GM18519 (cell line): ENCODE results near the gene C1QTNF1.

Experiments
- ATAC-seq: cut with Tn5 transposase; IDR thresholded peaks from one replicate; pipeline ENCODE4 v1.9.1; 2021; ENCODE audit warnings: mild to moderate bottlenecking, moderate library complexity; ENCODE audit not compliant: unreplicated experiment, low FRiP score

The C1QTNF1 gene

DNA sequence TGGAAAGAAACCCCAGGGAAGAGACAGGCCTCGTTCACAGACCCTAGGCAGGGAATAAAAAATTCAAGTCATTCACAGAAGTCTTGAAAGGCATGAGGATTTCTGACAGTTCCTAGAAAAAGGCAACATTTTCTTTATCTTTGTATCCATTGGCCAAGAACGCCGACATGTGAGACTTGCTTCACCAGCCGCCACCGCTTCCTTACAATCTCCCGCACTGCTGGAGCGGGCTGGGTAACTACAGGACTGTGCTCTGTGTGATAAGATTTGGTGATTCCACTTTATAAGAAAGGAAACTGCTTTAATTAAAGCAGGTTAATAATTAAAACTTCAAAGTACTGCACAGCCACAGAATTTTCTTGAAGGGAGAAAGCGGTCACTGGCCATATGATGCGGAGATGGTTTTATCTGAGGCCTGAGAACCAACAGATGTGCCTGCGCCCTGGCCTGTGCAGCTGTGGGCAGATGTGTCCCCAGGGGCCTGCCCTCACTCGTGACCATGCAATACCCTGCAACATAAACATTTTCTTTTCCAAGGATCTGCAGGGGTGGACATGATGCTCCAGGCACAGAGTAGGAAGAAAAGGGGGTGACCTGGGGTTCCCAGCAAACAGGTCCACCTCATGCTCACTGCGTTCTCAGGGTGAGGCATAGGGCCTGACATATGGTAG lies 31.3 kb upstream of the C1QTNF1 start:
- ATAC-seq, result no peak

GRCh38 chr17:78993241-78993956 lies 30.6 kb upstream of the C1QTNF1 start:
- ATAC-seq, result no peak

- ATAC-seq, result no peak
Observed at GRCh38 chr17:78993981-78994671, 29.8 kb upstream of the C1QTNF1 start.

DNA sequence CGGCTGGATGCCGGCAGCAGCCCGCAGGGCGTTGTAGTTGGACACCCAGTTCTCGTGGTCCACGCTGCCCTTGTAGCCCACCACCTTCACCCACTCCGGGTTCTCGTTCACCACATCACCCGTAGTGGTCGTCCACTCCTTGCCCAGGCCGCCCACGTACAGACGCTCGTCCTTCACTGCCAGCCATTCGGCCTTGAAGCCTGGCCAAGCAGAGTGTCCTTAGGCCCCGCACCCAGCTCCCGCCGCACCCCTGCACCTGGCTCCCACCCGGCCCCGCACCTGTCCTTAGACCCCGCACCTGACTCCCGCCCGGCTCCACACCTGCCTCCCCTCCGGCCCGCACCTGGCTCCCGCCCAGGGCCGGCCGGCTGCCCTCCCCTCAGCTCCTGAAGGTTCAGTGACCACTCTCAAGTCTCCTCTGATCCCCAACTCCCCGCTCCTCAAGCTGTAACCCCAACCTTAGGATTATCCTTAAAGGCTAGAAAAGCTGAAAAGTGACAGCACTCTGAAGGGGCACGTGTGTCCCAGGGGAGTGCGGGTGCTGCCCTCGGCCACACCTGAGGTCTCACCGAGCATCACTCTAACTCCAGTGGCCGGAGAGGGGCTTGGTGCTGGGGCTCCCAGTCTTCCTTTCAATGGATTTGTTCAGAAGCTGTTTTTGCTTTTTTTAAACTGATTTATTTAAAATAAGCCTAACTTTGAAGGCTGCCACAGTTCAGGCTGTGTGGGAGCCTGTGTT lies 28.8 kb upstream of the C1QTNF1 start:
- no peak for ATAC-seq

- no peak for ATAC-seq
Observed at GRCh38 chr17:78995761-78996451, 28.1 kb upstream of the C1QTNF1 start.

GRCh38 chr17:78996781-78997201 lies 27.2 kb upstream of the C1QTNF1 start:
- ATAC-seq, result no peak

GRCh38 chr17:78997231-78997741 lies 26.7 kb upstream of the C1QTNF1 start:
- ATAC-seq, result no peak

DNA sequence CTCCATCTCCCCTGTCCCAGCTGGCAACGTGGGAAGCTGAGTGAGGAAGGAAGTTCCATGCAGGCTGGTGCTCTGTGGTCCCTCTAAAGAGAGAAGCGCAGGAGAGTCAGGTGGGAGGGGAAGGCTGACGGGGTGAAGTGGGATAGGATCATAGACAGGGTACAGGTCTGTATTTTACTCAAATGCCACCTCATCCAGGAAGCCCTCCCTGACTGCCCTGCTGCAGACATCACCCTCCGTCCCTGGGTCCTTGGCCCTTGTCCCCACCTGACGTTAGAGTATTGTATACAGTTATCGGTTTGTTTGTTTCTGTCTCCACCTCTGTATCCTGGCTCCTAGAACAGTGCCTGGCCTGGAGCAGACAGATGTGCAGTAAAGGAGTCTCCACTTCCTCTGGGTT lies 26.1 kb upstream of the C1QTNF1 start:
- no peak for ATAC-seq

- ATAC-seq, result no peak
Observed at GRCh38 chr17:78998311-78999055, 25.5 kb upstream of the C1QTNF1 start.

DNA sequence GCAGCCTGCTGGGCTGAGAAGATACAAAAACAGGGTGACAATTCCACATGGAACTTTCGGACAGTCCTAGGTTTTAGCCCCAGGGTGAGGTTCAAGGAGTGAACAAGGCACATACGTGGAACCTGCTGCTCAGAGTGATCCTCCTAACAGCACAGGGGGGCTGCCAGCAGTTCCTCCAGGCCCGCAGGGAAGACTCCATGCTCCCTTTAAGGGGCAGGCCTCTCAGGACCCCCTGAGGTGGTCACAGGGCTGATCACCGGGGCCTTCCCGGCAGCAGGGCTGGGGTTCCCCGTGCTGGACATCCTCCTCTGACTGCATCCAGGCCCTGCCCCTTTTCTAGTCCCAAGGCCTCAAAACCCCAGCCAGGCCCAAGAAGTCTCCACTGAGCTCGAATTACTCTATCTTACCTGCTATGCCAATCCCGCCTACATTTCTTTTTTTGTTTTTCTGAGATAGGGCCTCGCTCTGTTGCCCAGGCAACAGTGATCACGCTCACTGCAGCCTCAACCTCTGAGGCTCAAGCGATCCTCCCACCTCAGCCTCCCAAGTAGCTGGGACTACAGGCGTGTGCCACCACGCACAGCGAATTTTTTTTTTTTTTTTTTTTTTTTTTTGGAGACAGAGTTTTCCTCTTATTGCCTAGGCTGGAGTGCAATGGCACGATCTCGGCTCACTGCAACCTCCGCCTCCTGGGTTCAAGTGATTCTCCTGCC lies 24.8 kb upstream of the C1QTNF1 start:
- ATAC-seq, result no peak

DNA sequence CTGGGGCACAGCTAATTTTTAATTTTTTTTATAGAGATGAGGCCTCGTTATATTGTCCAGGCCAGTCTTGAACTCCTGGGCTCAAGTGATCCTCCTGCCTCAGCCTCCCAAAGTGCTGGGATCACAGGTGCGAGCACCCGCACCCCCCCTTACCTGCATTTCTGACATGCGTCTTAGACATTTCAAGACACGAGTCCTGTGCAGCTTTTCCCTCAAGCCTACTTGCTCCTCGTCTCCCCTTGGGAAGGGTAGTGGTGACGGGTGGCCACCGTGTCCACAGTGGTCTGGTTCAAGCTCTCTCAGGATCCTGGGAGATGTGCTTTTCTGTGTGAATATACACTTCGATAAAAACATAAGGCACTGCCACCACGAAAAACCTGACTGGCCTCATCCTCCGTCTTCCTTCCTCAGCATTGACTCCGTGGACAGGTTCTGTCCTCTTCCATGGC lies 24.0 kb upstream of the C1QTNF1 start:
- ATAC-seq, result no peak

DNA sequence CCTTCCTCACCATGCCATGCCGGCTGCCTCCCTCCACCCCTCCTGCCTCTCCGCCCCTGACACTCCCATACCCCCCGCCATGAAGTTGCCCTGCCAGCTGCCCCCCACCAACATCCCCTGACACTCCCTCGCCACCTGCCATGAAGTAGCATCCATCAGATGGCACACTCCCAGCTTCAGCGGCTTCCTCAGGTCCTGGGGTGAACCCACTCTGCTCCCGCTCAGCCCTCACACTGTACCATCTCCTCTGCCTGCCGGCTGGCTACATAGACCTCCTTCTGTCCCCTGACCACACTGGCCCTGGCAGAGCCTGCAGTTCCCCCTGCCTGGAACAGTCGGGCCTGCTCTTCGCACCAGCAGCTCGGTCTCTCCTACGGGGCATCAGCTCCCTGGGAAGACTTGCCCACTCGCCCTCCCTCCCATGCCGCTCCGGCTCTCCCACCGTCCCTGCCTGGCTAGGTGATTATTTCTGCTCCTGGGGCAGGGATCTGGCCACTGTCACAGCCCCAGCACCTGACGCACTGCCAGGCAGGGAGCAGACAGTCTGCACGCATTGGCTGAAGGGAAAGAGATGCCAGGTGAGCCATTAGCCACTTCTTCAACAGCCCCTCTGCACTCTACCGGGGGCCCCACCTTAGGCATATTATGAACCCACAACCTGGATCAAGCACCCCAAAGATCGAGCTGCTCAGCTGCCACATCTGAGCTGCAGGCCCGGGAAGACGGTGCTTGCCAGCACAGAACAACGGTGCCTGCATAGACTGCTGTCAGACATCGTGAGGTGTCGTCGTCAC lies 23.4 kb upstream of the C1QTNF1 start:
- ATAC-seq, result no peak

DNA sequence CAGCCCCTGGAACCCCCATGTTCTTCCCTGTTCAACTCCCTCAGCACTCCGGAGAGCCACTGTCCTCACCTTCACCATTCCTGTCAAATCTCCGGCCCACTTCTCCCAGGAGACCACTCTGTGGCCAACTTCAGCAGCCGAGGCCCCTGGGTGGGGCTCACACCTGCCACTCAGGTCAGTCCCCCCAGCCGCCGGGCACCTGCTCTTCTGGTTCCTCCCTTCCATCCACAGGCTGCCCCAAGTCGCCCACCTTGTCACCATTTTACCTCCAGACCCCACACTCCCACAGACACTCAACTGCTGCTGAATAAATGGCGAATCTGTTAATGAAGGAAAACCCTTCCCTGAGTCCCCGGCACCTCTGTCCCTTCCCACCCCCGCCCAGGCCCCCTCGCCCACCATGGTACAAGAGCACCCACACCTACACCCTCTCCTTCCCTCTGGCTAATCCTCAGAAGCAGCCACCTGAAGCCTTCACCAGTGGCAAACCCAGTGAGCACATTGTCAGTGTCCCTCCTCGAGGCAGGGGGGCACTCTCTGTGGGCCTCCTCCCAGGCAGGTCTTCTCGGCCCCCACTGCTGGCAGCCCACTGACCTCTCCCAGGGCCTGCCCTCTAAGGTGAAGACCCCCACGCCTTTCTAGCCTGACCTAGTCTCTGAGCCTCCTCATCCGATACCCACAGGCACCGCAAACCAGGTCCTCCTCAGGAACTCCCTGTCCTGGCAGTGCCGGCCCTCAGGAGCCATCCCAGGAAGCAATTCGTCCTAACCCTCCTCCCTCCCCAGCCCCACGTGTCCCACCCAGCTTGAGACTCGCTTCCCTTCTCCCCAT lies 22.6 kb upstream of the C1QTNF1 start:
- ATAC-seq, result no peak

GRCh38 chr17:79002291-79002690 lies 21.7 kb upstream of the C1QTNF1 start:
- ATAC-seq, result no peak

GRCh38 chr17:79002796-79003593 lies 21.0 kb upstream of the C1QTNF1 start:
- no peak for ATAC-seq

GRCh38 chr17:79003661-79004411 lies 20.1 kb upstream of the C1QTNF1 start:
- ATAC-seq, result no peak
